PFSK-1 (cell line): ENCODE results near the gene CHCHD1.
A peak's percentile ranks its signal among the peaks of the same experiment; 100 is the strongest.

Experiments
- FOXP2 ChIP-seq: optimal IDR thresholded peaks from 2 replicates; pipeline ENCODE3; 2011; ENCODE audit warnings: borderline replicate concordance, control low read depth, inconsistent platforms; ENCODE audit not compliant: insufficient read depth; ENCODE audit errors: extremely low read length, extremely low read depth
- POLR2AphosphoS5 ChIP-seq: IDR thresholded peaks from 2 replicates; pipeline ENCODE4 v1.6.1; 2012; ENCODE audit warnings: low read depth, mild to moderate bottlenecking, control low read depth, low read length, moderate library complexity
- SIN3A ChIP-seq: IDR thresholded peaks from 2 replicates; pipeline ENCODE4 v1.6.1; 2012; ENCODE audit warnings: mild to moderate bottlenecking, low read length, moderate library complexity, borderline replicate concordance; ENCODE audit not compliant: insufficient read depth
- TAF1 ChIP-seq: IDR thresholded peaks from 2 replicates; pipeline ENCODE4 v1.6.1; 2012; ENCODE audit warnings: low read length, control low read depth, borderline replicate concordance; ENCODE audit not compliant: insufficient read depth
- TF ChIP-seq, protein P1 (sequence below), 2 experiments: IDR thresholded peaks; 2 replicates each; pipeline versions ENCODE4 v1.6.1 to v1.8.0; 2011 to 2012; ENCODE audit warnings: low read depth in 2 of 2, low read length in 2 of 2, control low read depth in 1 of 2, inconsistent platforms in 1 of 2, mild to moderate bottlenecking in 1 of 2, moderate library complexity in 1 of 2; ENCODE audit not compliant: insufficient read depth in 1 of 2

CHCHD1 gene

DNA sequence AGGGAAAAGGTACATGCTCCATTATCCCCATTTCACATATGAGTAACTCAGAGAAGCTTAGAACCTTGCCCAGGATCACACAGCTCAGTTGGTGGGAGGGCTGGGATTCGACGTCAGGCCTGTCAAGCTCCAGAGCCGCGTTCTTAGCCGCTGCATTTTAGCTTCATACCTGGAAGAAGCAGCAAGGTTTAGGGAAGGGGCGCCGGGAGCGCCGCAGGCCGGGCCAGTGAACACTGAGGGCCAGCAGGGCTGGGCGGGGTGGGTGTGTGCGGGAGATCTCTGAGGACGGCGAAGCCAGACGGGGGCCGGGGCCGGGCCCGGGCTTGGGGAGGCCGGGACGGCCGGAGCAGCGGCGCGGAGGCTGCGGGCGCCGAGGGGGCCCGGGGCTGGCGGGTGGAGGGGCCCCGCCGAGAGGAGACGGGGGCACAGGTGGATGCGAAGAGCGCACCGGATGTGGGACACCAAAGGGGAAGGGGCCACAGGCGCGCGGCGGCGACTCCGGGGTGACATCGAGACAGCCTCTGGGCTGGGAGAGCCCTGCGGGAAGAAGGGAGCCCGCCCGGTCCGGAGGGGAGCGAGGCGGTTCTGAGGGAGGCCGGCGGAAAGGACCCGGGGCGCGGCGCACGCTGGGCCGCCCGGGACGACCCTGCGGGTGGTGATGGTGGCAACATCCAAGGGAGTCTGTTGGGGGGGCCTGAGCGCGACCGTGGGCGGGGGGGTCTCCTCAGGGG, 29.1 kb downstream of the CHCHD1 start:
- TF ChIP-seq POLR2AphosphoS5 (peak; percentile 39; the same call in 1 of the 2 replicates), TAF1 (no peak)

DNA sequence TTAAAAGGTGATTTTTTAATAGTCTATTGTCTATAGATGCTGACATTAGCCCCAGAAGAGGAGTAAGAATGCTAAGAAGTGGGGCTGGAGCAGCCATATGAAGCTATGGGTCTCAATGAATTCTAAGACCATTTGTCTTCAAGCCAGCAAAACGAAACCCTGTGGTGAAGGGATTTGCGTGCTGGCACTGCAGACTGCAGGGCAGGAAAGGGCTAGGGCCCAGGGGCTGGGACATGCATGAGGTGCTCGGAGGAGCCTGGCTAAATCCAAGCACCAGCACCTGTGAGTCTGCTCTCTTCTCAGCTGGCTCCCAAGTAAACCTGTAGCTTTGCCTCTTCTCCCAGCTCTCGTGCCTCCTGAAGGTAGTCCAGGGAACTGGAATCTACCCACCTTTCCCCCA, 30.8 kb downstream of the CHCHD1 start:
- TF ChIP-seq POLR2AphosphoS5: no peak
- no peak for TF ChIP-seq FOXP2
- TF ChIP-seq TAF1: no peak
- no peak for TF ChIP-seq SIN3A
- TF ChIP-seq, protein P1, sequence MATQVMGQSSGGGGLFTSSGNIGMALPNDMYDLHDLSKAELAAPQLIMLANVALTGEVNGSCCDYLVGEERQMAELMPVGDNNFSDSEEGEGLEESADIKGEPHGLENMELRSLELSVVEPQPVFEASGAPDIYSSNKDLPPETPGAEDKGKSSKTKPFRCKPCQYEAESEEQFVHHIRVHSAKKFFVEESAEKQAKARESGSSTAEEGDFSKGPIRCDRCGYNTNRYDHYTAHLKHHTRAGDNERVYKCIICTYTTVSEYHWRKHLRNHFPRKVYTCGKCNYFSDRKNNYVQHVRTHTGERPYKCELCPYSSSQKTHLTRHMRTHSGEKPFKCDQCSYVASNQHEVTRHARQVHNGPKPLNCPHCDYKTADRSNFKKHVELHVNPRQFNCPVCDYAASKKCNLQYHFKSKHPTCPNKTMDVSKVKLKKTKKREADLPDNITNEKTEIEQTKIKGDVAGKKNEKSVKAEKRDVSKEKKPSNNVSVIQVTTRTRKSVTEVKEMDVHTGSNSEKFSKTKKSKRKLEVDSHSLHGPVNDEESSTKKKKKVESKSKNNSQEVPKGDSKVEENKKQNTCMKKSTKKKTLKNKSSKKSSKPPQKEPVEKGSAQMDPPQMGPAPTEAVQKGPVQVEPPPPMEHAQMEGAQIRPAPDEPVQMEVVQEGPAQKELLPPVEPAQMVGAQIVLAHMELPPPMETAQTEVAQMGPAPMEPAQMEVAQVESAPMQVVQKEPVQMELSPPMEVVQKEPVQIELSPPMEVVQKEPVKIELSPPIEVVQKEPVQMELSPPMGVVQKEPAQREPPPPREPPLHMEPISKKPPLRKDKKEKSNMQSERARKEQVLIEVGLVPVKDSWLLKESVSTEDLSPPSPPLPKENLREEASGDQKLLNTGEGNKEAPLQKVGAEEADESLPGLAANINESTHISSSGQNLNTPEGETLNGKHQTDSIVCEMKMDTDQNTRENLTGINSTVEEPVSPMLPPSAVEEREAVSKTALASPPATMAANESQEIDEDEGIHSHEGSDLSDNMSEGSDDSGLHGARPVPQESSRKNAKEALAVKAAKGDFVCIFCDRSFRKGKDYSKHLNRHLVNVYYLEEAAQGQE (IDR thresholded peaks at IDR 0.05; ENCODE audit: insufficient read depth in 1 of 2, low read depth in 2 of 2, low read length in 2 of 2): no peak

DNA sequence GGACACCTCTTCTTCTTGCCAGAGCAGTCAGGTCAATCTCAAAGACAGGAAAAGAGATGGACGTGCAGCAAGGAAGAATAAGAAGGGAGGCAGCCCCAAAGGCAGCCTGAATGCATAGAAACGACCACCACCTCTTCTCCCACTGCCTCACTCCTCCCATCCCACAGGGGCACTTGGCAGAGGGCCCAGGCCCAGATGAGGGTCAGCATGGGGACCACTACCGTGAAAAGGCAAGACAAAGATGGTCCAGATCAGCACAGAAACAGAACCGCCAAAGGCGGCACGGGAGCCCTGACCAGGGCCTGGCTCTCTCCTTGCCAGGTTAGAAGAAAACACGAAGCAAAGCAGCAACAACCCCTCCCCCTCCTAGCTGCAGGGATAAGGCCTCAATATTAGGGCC, 31.5 kb downstream of the CHCHD1 start:
- TF ChIP-seq, protein P1 (IDR thresholded peaks at IDR 0.05; ENCODE audit: insufficient read depth in 1 of 2, low read depth in 2 of 2, low read length in 2 of 2): no peak
- TF ChIP-seq FOXP2: no peak
- no peak for TF ChIP-seq TAF1
- no peak for TF ChIP-seq SIN3A
- no peak for TF ChIP-seq POLR2AphosphoS5

DNA sequence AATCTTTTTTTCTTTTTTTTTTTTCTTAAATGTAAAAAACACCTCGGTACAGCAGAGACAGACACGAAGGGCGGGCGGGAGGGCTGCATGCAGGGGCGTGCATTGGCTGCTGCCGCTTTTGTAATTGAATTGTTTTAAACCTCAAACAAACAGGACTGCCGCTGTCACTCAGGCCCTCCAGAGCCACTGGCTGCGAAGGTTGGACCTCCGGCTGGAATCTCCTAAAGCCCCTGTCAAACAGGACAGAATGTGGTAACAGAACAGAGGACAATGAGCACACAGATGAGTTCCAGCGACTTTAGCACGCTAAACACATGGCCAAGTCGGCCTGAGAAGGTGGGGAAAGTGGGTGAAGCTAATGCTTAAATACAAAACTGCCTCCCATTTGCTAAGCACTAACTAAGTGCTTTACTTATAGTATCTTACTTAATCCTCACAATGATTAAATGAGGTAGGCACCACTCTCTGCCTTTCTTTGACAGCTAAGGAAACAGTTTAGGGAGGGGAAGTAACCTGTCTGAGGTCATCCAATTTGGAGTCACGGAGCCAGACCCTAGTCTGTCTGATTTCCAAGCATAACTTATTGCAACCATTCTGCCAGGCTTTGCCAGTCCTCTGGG, 32.5 kb downstream of the CHCHD1 start:
- TF ChIP-seq, protein P1 (IDR thresholded peaks at IDR 0.05; ENCODE audit: insufficient read depth in 1 of 2, low read depth in 2 of 2, low read length in 2 of 2): no peak
- no peak for TF ChIP-seq TAF1
- TF ChIP-seq SIN3A: no peak
- no peak for TF ChIP-seq POLR2AphosphoS5
- no peak for TF ChIP-seq FOXP2

DNA sequence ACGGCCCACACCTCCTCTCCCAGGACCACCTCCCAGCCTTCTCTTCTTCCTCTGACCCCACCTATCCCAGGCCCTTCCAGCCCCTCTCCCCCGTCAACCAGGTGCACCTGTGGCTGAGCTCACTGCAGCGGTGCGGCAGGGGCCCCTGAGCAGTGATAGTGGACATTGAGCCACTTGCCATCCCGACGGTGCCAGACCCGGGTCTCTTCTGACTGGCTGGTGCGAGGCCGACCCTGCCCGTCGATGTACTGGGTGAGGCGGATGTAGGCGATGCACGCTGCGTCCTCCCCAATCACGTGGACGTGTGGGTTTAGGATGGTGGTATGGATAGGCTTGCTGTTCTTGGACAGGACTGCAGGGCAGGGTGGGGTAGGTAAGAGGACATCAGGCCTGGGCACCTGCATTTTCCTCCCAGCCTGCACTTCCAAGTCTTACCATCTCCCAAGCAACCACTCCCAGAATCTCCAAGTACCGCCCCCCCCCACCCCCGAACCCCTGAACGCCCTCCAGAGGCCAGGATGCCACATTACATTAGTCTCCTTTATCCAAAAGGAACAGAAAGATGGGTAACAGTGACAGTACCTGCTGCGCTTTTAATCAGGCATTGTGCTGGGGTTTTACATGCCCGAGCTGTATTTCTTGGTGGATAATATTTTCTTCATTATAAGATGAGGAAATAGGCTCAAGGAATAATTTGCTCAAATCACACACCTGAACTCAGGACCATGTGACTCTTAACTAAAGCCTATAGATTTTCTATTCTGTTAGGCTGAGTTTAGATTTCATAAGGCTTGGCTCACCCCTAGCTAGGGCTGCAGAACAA, 33.3 kb downstream of the CHCHD1 start:
- TF ChIP-seq FOXP2: no peak
- TF ChIP-seq, protein P1 (IDR thresholded peaks at IDR 0.05; ENCODE audit: insufficient read depth in 1 of 2, low read depth in 2 of 2, low read length in 2 of 2): no peak
- TF ChIP-seq TAF1: no peak
- no peak for TF ChIP-seq POLR2AphosphoS5
- TF ChIP-seq SIN3A: no peak
